Hypothalamus (tissue), 51 donors: Measurements from ENCODE around the gene ZBTB42.

Source experiments
- DNase-seq, 51 donors: peaks; one replicate each; lab custom pipeline; 2025; lab: John Stamatoyannopoulos, UW

Gene ZBTB42

GRCh38 chr14:104768437-104769323 is 32.2 kb upstream of the ZBTB42 start:
- peak; percentile 24 to 93 (median 76) for DNase-seq

- no peak for DNase-seq
Observed at GRCh38 chr14:104769324-104770071, 31.4 kb upstream of the ZBTB42 start.

- DNase-seq, result no peak
Observed at GRCh38 chr14:104770072-104770579, 30.8 kb upstream of the ZBTB42 start.

- no peak for DNase-seq
Observed at GRCh38 chr14:104770851-104771272, 30.0 kb upstream of the ZBTB42 start.

GRCh38 chr14:104771374-104771773 is 29.5 kb upstream of the ZBTB42 start:
- no peak for DNase-seq

GRCh38 chr14:104771918-104772706 is 28.8 kb upstream of the ZBTB42 start:
- DNase-seq, result no peak

GRCh38 chr14:104772707-104773504 is 28.0 kb upstream of the ZBTB42 start:
- DNase-seq, result no peak

- peak in 1 of 51 donors; percentile 100 for DNase-seq
Observed at GRCh38 chr14:104773505-104774452, 27.1 kb upstream of the ZBTB42 start.

GRCh38 chr14:104774453-104775072 is 26.3 kb upstream of the ZBTB42 start:
- no peak for DNase-seq

GRCh38 chr14:104775073-104775489 is 25.8 kb upstream of the ZBTB42 start:
- DNase-seq, result no peak

- DNase-seq, result no peak
Observed at GRCh38 chr14:104776481-104776880, 24.4 kb upstream of the ZBTB42 start.

- peak in 1 of 51 donors; percentile 100 for DNase-seq
Observed at GRCh38 chr14:104776961-104777807, 23.7 kb upstream of the ZBTB42 start.

GRCh38 chr14:104777808-104778249 is 23.1 kb upstream of the ZBTB42 start:
- DNase-seq, result peak in 1 of 51 donors; percentile 66

- no peak for DNase-seq
Observed at GRCh38 chr14:104778694-104779331, 22.1 kb upstream of the ZBTB42 start.

- DNase-seq, result no peak
Observed at GRCh38 chr14:104779776-104780512, 21.0 kb upstream of the ZBTB42 start.

- no peak for DNase-seq
Observed at GRCh38 chr14:104780513-104781030, 20.3 kb upstream of the ZBTB42 start.
